Activated CD8-positive, alpha-beta memory T cell treated with anti-CD3 and anti-CD28 coated beads for 1 hour (primary cell): ENCODE data around the gene NODAL.

Experiments
- DNase-seq, 2 donors: peaks; one replicate each; pipeline ENCODE4 v3.0.0-alpha.2; 2020; ENCODE audit warnings: low read depth in 1 of 2; ENCODE audit errors: extremely low read depth in 1 of 2

Gene NODAL

DNA sequence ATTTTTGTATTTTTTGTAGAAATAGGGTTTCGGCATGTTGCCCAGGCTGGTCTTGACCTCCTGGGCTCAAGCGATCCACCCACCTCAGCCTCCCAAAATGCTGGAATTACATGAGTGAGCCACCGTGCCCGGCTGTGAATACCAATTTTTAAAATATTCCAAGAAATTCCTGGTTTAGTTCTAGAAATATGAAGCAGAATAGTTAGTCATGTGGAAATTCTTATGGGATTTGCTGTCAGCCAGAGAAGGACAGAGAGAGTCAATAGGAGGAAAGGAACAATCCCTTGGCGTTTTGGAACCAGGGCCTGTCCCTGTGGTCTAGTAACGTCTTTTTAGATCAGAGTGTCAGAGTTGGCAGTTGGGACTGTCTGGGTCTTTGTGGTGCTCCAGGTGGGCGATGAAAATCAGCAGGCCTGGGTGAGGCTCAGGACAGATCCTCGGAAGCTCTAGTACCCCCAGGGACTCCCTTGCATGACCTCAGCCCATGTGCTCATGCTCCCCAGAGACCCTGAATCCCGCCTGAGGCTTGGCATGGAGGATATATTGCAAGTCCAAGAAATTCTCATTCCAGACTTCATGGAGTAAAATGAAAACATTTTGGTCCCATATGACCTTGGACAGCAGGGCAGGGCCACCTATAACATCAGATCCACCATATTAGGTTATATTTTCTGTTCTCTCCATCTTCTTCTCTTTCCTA lies 7.8 kb downstream of the NODAL start:
- no peak for DNase-seq

DNA sequence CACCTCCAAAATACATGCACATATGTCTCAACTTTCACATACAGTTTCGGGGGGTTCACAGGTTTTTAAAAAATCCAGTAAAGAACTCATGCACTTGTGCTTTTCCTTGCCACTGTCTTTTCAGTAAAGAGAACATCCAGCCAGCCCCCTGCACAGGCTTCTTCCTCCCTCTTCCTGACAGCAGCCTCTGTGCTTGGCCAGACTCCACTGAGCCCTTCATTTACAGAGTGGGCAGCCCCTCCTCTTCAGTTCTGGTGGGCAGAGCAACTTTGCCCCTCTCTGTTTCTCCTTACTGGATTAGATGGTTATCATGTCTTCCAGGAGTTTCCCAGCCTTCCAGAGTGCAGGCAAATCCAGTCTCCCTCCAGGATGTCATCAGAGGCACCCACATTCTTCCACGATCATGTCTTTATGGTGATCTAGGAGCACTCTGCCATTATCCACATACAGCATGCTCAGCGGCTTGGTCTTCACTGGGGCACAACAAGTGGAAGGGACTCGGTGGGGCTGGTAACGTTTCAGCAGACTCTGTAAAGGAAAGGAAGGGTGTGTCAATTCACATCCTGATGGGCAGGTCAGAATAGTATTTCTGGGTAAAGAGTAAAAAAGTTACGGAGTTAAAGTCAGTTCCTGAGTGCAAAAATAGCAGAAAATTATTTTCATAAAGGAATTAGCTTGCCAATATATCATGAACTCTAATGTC lies 8.8 kb downstream of the NODAL start:
- DNase-seq: no peak

DNA sequence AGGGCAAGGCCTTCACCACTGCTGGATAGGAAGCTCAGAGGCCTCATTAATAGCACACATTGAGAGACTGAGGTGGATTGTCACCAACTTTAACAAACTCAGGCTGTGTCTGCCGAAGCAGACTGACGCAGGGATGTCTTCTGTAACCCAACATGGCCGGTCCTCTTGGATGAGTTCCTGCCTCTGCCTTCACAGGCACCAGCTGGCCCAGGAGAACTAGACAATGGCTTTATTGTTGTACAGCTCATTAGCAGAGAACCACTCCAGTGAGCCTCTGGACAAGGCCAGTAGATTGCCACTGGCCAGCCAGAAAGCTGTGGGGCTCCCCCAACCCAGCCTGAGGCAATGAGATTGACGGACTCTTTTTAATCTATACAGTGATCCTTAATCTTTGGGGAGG lies 9.4 kb downstream of the NODAL start:
- DNase-seq: no peak

DNA sequence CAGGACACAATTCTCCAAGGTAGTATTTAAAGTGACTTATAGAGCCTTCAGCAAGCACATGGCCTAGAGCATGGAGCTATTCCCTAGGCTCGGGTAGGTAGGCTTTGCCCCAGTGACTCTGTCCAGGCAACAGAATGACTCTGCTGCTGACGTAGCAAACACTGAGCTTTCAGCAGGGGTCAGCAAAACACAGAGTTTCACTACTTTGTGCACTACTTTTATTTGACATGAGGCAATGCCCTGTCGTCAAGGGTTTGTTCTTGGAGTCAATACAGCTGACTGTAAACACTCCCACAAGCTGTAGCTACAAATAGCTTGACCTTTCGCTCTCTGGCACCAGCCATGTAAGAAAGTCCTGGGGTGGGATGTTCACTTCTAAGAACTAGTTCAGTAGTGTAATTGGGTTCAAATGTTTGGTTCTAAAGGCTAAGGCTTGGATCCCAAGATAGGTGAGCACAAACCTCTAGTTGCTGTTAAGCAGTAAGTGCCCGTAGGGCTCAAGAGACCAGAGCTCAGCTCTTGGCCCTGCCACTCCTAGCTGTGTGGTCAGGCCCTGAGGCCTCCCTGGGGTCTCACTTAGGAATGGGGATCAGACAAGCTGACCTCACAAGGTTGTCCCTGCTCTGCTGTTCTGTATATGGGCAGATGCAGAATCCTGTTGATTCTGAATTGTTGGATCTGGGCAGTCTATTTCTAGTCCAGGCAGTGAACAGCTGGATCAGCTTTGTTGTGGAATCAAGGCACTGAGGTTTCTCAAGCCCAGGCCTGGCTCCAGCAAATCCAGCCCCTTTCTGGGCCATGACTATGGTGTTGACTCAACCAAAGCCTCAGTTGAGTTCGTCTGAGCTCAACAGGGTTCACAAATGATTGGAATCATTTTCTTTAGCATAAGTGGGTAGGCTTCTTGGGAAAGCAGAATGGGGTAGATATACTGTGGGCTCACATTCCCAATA lies 10.7 kb downstream of the NODAL start:
- no peak for DNase-seq

DNA sequence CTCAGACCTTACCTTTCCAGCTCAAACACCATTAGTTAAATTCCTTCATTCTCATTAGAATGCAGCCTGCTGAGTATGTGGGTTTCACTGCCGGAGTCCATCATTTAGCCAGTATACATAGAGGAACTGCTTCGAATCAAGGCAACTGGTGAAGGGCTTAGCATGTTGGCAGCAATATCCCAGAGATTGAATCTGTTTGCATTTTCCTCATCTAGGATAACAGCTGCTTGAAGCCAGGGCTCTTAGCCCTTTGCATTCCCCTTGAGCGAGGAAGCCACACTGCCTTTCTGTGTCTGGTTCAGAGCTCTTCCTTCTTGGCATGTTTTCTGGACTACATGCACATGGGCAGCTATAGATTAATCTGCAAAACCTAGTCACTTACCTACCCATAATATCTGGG lies 14.7 kb downstream of the NODAL start:
- DNase-seq: no peak

DNA sequence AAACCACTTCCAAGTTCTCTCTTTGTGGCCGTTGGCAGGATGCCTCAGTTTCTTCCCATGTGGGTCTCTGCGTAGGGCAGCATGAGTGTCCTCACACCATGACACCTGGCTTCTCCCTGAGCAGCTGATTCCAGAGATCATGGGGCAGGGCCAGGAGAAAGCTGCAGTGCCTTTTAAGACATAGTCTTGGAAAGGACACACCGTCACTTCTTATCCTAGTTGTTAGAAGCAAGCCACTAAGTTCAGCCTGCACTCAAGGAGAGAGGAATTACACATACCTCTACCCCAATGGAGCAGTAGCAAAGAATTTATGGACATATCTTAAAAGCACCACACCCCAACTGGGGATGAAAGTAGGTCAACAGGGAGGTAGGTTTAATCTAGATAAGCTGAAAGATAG lies 16.4 kb downstream of the NODAL start:
- DNase-seq: no peak

DNA sequence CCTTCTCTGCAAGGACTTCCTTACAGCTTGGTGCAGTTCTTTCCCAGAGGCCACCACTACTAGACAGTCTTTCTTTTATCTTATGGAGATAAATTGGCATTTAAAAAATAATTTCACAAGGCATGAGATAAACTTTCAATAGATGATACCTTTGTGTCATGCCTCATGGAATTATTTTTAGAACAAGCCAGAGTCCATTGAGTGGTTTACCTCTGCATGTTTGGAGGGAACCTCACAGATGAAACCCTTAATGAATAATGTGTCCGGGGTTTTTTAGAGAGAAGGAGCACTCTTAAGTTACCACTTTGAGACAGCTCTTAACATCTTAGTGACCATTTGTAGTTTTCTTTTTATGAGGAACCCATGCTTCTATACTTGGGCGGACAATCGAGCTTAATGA lies 17.2 kb downstream of the NODAL start:
- DNase-seq: no peak

DNA sequence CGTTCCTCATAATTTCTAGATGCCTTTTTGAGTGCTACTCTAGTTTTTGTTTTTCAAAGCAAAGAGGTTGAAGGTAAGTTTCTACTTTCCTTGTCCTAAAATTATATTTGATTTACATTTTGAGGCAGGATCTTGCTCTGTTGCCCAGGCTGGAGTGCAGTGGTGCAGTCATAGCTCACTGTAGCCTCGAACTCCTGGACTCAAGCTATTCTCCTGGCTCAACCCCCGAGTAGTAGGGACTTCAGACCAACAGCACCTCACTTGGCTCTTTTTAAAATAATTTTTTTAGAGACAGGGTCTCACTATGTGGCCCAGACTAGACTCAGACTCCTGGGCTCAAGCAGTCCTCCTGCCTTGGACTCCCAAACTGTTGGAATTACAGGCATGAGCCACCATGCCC lies 22.8 kb downstream of the NODAL start:
- no peak for DNase-seq

DNA sequence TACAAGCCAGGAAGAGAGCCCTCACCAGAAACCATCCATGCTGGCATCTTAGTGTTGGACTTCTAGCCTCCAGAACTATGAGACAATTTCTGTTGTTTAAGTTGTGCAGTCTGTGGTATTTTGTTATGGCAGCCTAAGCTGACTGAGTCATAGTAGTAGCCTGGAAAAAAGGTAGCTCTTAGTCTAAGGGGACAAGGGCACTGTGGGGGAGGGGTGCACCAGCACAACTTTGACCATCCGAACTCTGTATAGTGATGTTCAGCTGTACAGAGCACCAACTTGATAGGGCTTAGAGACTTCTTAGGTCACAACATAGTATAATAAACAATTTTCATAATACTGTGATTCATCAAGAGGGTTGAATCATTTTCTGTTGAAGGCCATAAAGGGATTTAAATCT lies 23.3 kb downstream of the NODAL start:
- no peak for DNase-seq

DNA sequence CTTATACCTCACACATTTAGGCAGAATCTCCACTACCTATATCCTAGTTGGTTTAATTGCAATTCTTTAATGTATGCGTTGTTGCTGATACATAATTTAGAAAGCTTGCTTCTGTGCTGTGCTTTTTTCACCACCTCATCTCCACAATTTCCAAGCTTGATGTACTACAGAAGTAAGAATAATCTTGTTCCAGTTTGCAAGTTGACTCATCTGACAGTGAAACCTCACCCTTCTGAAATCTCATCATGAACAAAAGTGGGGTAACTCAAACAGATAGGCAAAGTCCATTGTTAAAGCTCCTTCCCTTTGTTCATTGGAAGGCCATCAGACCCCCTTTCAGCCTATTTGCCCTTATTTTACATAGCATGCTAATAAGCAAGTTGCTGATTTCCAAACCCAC lies 23.9 kb downstream of the NODAL start:
- no peak for DNase-seq

DNA sequence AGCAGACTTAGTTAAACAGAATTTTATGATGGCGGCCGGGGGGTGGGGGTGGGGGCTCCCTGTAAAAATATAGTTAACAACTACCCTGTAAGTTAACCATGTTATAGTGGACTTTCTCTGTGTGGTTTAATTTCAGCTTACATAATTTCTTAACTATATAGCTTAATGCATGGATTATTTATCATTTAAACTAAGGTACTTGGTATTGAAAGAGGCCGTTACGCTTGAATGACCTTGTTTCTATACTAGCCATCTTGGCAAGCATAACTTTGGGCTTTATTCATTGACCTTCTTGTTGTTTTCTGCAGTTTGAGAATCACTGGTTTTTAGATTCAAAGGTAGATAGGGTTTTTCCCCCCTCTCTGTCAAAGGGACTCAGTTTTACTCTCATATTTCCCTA lies 29.1 kb downstream of the NODAL start:
- no peak for DNase-seq

DNA sequence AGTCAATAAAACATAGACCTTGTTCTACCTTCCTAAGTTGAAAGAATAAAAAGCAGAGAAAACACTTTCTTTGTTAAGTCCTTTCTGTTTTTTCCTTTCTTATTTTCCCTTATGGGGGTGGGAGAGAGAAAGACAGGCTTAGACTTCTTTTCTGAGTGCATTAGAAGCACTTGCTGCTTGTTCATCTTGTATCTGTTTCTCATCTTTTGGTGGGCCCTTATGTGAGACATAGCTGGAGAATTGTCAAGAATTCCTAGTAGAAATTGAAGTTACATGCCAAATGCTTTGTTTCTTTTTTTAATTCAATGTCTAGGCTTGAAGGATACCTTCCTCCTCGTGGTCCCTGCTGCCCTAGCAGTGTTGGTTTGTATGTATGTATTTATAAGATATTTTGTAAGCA lies 30.9 kb downstream of the NODAL start:
- no peak for DNase-seq

DNA sequence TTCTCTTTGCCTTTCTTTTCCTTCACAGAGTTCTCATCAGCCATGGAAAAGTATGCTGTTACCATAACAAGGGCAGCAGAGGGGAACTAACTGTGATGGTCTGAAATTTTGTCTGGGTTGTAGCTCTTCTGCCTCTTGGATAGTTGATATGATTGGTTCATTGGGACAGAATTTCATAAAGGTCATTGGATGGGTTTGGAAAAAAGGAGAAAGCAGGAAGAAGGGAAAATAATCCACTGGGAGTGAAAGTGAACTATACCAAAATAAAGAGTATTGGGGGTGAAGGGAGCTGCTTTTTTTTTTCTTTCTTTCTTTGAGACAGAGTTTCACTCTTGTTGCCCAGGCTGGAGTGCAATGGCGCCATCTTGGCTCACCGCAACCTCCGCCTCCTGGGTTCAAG lies 31.7 kb downstream of the NODAL start:
- DNase-seq: no peak

DNA sequence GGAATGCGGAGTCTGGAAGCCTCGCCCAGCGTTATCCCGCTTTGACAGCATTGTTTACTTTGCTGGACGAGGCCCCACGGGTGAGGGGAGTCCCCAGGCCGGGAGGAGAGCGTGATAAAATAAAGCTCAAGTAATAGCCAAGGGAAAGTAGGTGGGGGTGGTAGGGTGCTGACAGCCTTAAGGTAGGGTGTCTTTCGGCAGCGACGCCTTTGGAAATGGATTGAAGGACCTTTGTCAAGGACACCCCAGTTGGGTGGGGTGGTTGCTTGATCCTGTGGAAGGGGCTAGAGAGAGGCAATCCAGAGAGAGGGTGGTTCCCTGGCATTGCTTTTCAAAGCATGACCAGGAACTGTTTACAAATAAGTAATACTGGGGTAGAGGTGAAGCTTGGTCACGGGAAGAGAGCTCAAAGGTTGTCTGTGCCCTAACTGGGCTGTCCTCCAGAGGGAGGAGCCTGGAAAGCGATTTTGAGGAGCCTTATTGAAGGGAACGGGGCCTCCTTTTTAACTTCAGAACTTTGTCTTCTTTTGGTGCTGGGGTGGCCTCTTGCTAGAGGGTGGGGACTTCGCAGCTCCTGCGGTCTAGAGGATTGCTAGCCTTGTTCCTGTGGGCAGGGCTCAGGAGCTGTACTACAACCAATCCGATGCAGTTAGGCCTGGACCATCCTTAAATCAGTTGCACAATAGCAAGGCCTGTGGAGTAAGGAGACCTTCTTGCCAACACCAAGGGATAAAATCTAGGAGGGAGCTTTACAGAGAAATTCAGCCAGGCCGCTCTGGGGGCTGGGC lies 36.2 kb downstream of the NODAL start:
- no peak for DNase-seq

DNA sequence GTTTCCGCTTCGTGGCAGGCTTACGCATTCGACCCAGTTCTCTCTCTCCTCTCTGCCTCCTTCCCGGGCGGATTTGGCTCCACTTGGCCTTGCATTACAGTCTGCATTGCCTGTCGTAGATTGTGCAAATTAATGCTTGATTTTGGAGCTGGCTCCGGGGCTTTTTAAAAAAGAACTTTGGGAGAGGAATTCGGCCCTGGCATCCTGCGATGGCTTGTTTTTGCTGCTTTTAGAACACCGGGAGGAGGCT lies 36.8 kb downstream of the NODAL start:
- DNase-seq: no peak

DNA sequence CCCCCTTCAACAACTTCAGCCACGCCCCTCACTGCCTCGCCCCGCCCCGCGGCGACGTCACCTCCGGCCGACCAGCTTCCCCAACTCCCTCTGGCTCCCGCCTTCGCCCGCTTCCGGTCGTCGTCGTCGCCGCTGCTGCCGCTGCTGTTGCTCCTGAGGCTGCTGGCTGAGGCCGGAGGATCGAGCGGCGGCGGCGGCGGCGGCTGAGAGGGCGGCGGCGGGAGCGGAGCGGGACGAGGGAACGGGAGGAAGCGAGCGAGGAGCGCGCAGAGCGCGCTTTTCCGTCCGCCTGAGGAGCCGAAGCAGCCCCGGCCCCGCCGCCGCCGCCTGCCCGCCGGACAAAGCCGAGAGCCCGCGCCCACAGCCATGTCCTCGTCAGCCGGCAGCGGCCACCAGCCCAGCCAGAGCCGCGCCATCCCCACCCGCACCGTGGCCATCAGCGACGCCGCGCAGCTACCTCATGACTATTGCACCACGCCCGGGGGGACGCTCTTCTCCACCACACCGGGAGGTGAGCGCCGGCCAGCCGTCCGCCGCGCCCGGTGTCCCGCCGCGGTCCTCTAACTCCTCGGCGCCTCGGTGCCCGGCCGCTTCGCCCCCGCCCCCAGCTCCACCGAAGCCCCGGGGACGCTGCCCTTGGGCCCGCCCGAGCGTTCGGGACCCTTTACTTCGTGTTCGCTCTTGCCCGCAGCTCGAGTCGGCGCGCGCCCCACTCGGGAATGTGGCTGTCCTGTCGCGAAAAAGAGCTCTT lies 37.3 kb downstream of the NODAL start, which contains the start of gene EIF4EBP2:
Gene EIF4EBP2, plus strand, starts transcription at position 110 of the 751 bp plus-strand sequence. Its CDS starts 257 bp downstream, at position 367.
- DNase-seq: peak; percentile 91 to 99

DNA sequence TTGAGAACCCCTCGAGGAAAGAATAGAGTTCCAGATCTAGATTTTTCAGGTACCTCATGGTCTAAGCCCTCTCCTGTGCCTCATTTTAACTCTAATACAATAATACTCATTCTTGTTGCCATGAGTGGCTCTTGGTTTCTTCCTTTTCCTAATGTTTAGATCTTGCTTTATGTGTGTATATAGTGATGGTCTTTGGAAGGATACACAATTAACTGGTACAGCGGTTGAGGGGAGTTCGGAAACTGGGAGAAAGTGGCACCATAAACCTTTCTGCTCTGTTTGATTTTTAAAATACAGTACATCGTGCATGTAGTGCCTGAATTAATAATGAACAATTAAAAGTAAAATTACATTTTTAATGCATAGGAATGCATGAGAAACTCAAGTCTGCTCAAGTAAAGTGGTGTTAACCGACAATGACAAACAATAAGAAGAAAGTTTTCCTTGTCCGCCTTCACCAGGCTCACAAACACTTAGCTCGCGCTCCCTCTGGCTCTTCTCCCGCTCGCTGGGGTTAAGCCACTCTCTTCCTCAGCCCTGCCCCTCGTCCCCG lies 37.9 kb downstream of the NODAL start:
- no peak for DNase-seq

DNA sequence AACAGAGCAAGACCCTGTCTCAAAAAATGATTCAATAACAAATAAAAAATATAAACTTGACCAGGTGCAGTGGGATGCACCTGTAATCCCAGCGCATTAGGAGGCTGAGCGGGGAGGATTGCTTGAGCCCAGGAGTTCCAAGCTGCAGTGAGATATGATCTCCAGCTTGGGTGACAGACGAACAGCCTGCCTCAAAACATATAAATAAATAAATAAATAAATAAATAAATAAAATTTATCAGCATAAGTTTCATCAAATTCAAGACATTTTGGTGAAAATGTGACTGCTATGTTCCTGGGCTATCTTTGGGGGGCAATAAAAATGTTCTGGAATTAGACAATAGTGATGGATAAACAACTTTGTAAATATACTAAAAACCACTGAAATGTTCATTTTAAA lies 42.3 kb downstream of the NODAL start:
- DNase-seq: no peak

DNA sequence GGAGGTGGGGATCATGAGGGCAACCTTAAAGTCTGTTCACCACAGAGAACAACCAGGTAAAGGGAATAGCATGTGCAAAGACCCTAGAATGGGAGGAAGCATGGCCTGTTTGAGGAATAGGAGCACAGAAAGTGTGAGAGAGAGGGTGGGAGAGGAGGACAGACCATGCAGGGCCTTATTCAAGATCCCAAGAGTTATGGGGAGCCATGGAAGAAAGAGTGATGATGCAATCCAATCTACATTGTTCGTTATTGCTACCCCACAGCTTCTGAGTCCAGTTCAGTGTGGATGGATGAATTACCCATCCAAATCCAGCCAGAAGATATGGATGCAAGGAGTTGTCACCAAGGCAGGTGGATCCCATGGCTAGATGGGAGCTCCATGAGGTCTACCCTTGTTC lies 45.3 kb downstream of the NODAL start:
- no peak for DNase-seq

DNA sequence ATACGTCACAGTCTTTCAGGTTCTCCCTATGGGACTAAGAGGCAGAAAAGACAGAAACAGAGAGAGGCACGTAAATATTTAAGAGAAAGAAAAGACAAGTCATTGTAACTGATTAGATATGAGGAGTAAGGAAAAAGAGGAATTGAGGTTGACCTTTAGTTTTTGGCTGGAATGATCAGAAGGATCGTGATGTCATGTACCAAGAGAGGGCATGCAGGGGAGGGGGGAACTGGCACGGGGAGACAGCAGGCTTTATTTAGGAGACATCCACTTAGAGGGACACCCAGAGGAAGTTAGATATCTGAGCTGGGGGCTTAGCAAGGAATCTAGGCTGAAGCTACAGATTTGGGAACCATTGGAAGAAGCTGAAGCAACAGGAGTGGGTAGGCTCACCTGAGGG lies 49.8 kb downstream of the NODAL start:
- no peak for DNase-seq
